ENCODE results near the gene ZNF134. TPM values are rescaled to one million over a fixed set of nuclear protein-coding genes. Genes with fewer than 3 reads are reported as not detected.

The ZNF134 gene
- total and polyA plus RNA-seq, 7 donors, result 3.4 to 8.6 (median 7.4) TPM

- Histone ChIP-seq H3K27me3 (ENCODE audit: insufficient read depth in 3 of 3, low read length in 2 of 3) (peaks cover 4 to 12% (median 4%) of the 10 kb centered on the region in 3 donors), H3K4me1 (no peaks in the 10 kb centered on the region), H3K4me3 (no peak overlapping the region), H3K36me3 (ENCODE audit: insufficient read depth in 1 of 2, low read depth in 1 of 2) (no peaks in the 10 kb centered on the region), H3K27ac (no peak overlapping the region), H3K9me3 (peaks cover 9% of the 10 kb centered on the region)
- 59 to 62% (median 60%) methylated on average over 7 of the region's 7 CpGs for WGBS, 3 donors
- ATAC-seq, result no peak
- intact Hi-C loops (cut with DNase I), result no loop called here
- DNase-seq, result no peak
- TF ChIP-seq CTCF (IDR thresholded peaks at IDR 0.05), result no peak
Observed at GRCh38 chr19:57671124-57671895, 57.3 kb downstream of the ZNF134 start.

- H3K4me1 ChIP-seq, result no peaks in the 10 kb centered on the region
- TF ChIP-seq CTCF (IDR thresholded peaks at IDR 0.05), result no peak
- H3K36me3 ChIP-seq (ENCODE audit: insufficient read depth in 1 of 2, low read depth in 1 of 2), result no peaks in the 10 kb centered on the region
- intact Hi-C loops (cut with DNase I), result no loop called here
- peaks cover 9% of the 10 kb centered on the region for H3K9me3 ChIP-seq
- no peak overlapping the region for H3K4me3 ChIP-seq
- no peak overlapping the region for H3K27ac ChIP-seq
- H3K27me3 ChIP-seq (ENCODE audit: insufficient read depth in 3 of 3, low read length in 2 of 3), result peaks cover under 1 to 4% (median 2%) of the 10 kb centered on the region in 3 donors
- WGBS, 3 donors, result 70 to 81% (median 80%) methylated on average over 4 of the region's 4 CpGs
- DNase-seq, result no peak
- no peak for ATAC-seq
Observed at GRCh38 chr19:57672466-57672865, 58.4 kb downstream of the ZNF134 start.

Other genes with a start within 250 kb of the ZNF134 start
- 10 to 100 TPM in 2 of 4 donors, 1 to 10 TPM in 2; 5.6 to 12.1 (median 8.3) TPM for gene ZNF548, start 224.4 kb upstream of the ZNF134 start, total RNA-seq
- 1 to 10 TPM; 3.2 to 9.9 (median 4.6) TPM for gene ZNF548, start 224.4 kb upstream of the ZNF134 start, polyA plus RNA-seq
- 10 to 100 TPM in 1 of 4 donors, 1 to 10 TPM in 3; 4.8 to 11.0 (median 6.3) TPM for gene ZNF17, start 203.1 kb upstream of the ZNF134 start, total RNA-seq
- gene ZNF17, start 203.1 kb upstream of the ZNF134 start, polyA plus RNA-seq, result 1 to 10 TPM; 3.6 to 9.0 (median 4.4) TPM
- 10 to 100 TPM in 2 of 4 donors, 1 to 10 TPM in 2; 5.1 to 11.9 (median 8.0) TPM for gene ZNF749, start 178.9 kb upstream of the ZNF134 start, total RNA-seq
- 10 to 100 TPM in 2 of 3 donors, 1 to 10 TPM in 1; 6.7 to 22.4 (median 19.7) TPM for gene ZNF749, start 178.9 kb upstream of the ZNF134 start, polyA plus RNA-seq
- 1 to 10 TPM in 3 of 4 donors, under 1 TPM in 1; 0.76 to 4.1 (median 2.3) TPM for gene VN1R1, start 157.1 kb upstream of the ZNF134 start, total RNA-seq
- under 1 TPM; 0.42 to 0.57 (median 0.51) TPM for gene VN1R1, start 157.1 kb upstream of the ZNF134 start, polyA plus RNA-seq
- 10 to 100 TPM; 12.0 to 15.2 (median 14.1) TPM for gene ZNF772, start 136.7 kb upstream of the ZNF134 start, total RNA-seq
- 1 to 10 TPM; 2.7 to 8.7 (median 3.0) TPM for gene ZNF772, start 136.7 kb upstream of the ZNF134 start, polyA plus RNA-seq
- gene ZNF419, start 126.5 kb upstream of the ZNF134 start, total RNA-seq, result 1 to 10 TPM; 4.1 to 7.5 (median 6.9) TPM
- 10 to 100 TPM in 1 of 3 donors, 1 to 10 TPM in 2; 5.9 to 24.4 (median 6.9) TPM for gene ZNF419, start 126.5 kb upstream of the ZNF134 start, polyA plus RNA-seq
- gene ZNF773, start 114.3 kb upstream of the ZNF134 start, total RNA-seq, result 1 to 10 TPM; 2.7 to 5.7 (median 4.4) TPM
- 1 to 10 TPM; 2.3 to 7.5 (median 3.0) TPM for gene ZNF773, start 114.3 kb upstream of the ZNF134 start, polyA plus RNA-seq
- gene ZNF549, start 86.9 kb upstream of the ZNF134 start, total RNA-seq, result 1 to 10 TPM; 1.5 to 4.0 (median 2.3) TPM
- 1 to 10 TPM; 1.4 to 4.6 (median 2.6) TPM for gene ZNF549, start 86.9 kb upstream of the ZNF134 start, polyA plus RNA-seq
- 1 to 10 TPM; 2.1 to 4.9 (median 4.6) TPM for gene ZNF550, start 54.4 kb upstream of the ZNF134 start, total RNA-seq
- 1 to 10 TPM; 1.5 to 5.0 (median 2.9) TPM for gene ZNF550, start 54.4 kb upstream of the ZNF134 start, polyA plus RNA-seq
- 1 to 10 TPM; 2.1 to 4.0 (median 2.4) TPM for gene ZNF416, start 35.3 kb upstream of the ZNF134 start, total RNA-seq
- gene ZNF416, start 35.3 kb upstream of the ZNF134 start, polyA plus RNA-seq, result 1 to 10 TPM; 1.9 to 2.9 (median 2.3) TPM
- gene ZIK1, start 30.1 kb upstream of the ZNF134 start, total RNA-seq, result 1 to 10 TPM in 2 of 4 donors, under 1 TPM in 2; 0.74 to 2.9 (median 1.3) TPM
- 1 to 10 TPM in 2 of 3 donors, under 1 TPM in 1; 0.72 to 4.4 (median 2.5) TPM for gene ZIK1, start 30.1 kb upstream of the ZNF134 start, polyA plus RNA-seq
- gene ZNF530, start 14.4 kb upstream of the ZNF134 start, total RNA-seq, result 1 to 10 TPM in 3 of 4 donors, under 1 TPM in 1; 0.81 to 2.9 (median 2.0) TPM
- gene ZNF530, start 14.4 kb upstream of the ZNF134 start, polyA plus RNA-seq, result 10 to 100 TPM in 1 of 3 donors, 1 to 10 TPM in 2; 1.7 to 11.7 (median 2.4) TPM
- gene ZNF211, start 18.9 kb downstream of the ZNF134 start, total RNA-seq, result 1 to 10 TPM; 1.6 to 6.9 (median 4.9) TPM
- gene ZNF211, start 18.9 kb downstream of the ZNF134 start, polyA plus RNA-seq, result 1 to 10 TPM; 2.9 to 4.9 (median 3.3) TPM
- gene ZSCAN4, start 54.7 kb downstream of the ZNF134 start, total RNA-seq, result not detected
- gene ZSCAN4, start 54.7 kb downstream of the ZNF134 start, polyA plus RNA-seq, result under 1 TPM in 1 of 3 donors, not detected in 2; 0.03 TPM
- gene ZNF551, start 67.7 kb downstream of the ZNF134 start, total RNA-seq, result 1 to 10 TPM; 1.4 to 2.6 (median 2.0) TPM
- 1 to 10 TPM; 1.5 to 2.5 (median 1.9) TPM for gene ZNF551, start 67.7 kb downstream of the ZNF134 start, polyA plus RNA-seq
- 1 to 10 TPM; 1.1 to 2.8 (median 2.2) TPM for gene ZNF154, start 95.0 kb downstream of the ZNF134 start, total RNA-seq
- gene ZNF154, start 95.0 kb downstream of the ZNF134 start, polyA plus RNA-seq, result 1 to 10 TPM in 1 of 3 donors, under 1 TPM in 2; 0.61 to 1.4 (median 0.68) TPM
- gene ZNF671, start 113.4 kb downstream of the ZNF134 start, total RNA-seq, result 1 to 10 TPM; 3.4 to 8.8 (median 5.8) TPM
- 1 to 10 TPM; 3.1 to 5.1 (median 3.1) TPM for gene ZNF671, start 113.4 kb downstream of the ZNF134 start, polyA plus RNA-seq
- 10 to 100 TPM in 1 of 4 donors, 1 to 10 TPM in 3; 7.7 to 15.5 (median 9.0) TPM for gene ZNF776, start 132.6 kb downstream of the ZNF134 start, total RNA-seq
- 10 to 100 TPM in 1 of 3 donors, 1 to 10 TPM in 2; 3.6 to 12.4 (median 4.4) TPM for gene ZNF776, start 132.6 kb downstream of the ZNF134 start, polyA plus RNA-seq
- gene ZNF586, start 155.4 kb downstream of the ZNF134 start, total RNA-seq, result 10 to 100 TPM; 10.9 to 14.1 (median 12.1) TPM
- gene ZNF586, start 155.4 kb downstream of the ZNF134 start, polyA plus RNA-seq, result 10 to 100 TPM in 1 of 3 donors, 1 to 10 TPM in 2; 7.1 to 10.5 (median 8.6) TPM
- gene ZNF552, start 200.7 kb downstream of the ZNF134 start, total RNA-seq, result 1 to 10 TPM; 1.2 to 4.1 (median 2.4) TPM
- gene ZNF552, start 200.7 kb downstream of the ZNF134 start, polyA plus RNA-seq, result 1 to 10 TPM; 1.8 to 6.1 (median 3.5) TPM
- gene ZNF587B, start 216.1 kb downstream of the ZNF134 start, total RNA-seq, result 1 to 10 TPM; 3.9 to 7.9 (median 5.9) TPM
- gene ZNF587B, start 216.1 kb downstream of the ZNF134 start, polyA plus RNA-seq, result 1 to 10 TPM; 1.4 to 7.0 (median 3.9) TPM
- gene ZNF587, start 235.6 kb downstream of the ZNF134 start, total RNA-seq, result 10 to 100 TPM; 14.0 to 15.3 (median 14.9) TPM
- 10 to 100 TPM in 1 of 3 donors, 1 to 10 TPM in 2; 2.5 to 11.2 (median 4.6) TPM for gene ZNF587, start 235.6 kb downstream of the ZNF134 start, polyA plus RNA-seq

Data from psoas muscle (tissue), 8 donors.